ENCODE data around the gene TMCO2.
A peak's percentile ranks its signal among the peaks of the same experiment; 100 is the strongest.

TMCO2 gene

GRCh38 chr1:40258445-40258769 is 10.7 kb downstream of the TMCO2 start:
- peak; percentile 38 for DNase-seq

- DNase-seq = no peak
These were observed 16.6 kb downstream of the TMCO2 start for GRCh38 chr1:40264354-40264781.

- no peak for DNase-seq
These were observed 17.6 kb downstream of the TMCO2 start for GRCh38 chr1:40265298-40265697.

GRCh38 chr1:40265919-40266318 is 18.2 kb downstream of the TMCO2 start:
- no peak for DNase-seq

GRCh38 chr1:40266786-40267535 is 19.2 kb downstream of the TMCO2 start:
- DNase-seq = no peak

GRCh38 chr1:40267767-40268187 is 20.0 kb downstream of the TMCO2 start:
- DNase-seq = peak; percentile 63

GRCh38 chr1:40268211-40268610 is 20.5 kb downstream of the TMCO2 start:
- no peak for DNase-seq

GRCh38 chr1:40270152-40270834 is 22.6 kb downstream of the TMCO2 start:
- no peak for DNase-seq

- no peak for DNase-seq
These were observed 25.0 kb downstream of the TMCO2 start for GRCh38 chr1:40272653-40273213.

- DNase-seq = no peak
These were observed 25.9 kb downstream of the TMCO2 start for GRCh38 chr1:40273547-40274166.

- DNase-seq = no peak
These were observed 26.6 kb downstream of the TMCO2 start for GRCh38 chr1:40274331-40274730.

GRCh38 chr1:40276122-40276521 is 28.4 kb downstream of the TMCO2 start:
- no peak for DNase-seq

- no peak for DNase-seq
These were observed 34.1 kb downstream of the TMCO2 start for GRCh38 chr1:40281853-40282252.

GRCh38 chr1:40291293-40291692 is 43.6 kb downstream of the TMCO2 start:
- DNase-seq = no peak

GRCh38 chr1:40299366-40300248 is 51.9 kb downstream of the TMCO2 start:
- no peak for DNase-seq

GRCh38 chr1:40300249-40300567 is 52.5 kb downstream of the TMCO2 start:
- DNase-seq = no peak

GRCh38 chr1:40300651-40301050 is 52.9 kb downstream of the TMCO2 start:
- DNase-seq = no peak

- DNase-seq = no peak
These were observed 53.3 kb downstream of the TMCO2 start for GRCh38 chr1:40301066-40301465.

Measured in hematopoietic multipotent progenitor cell treated with erythropoietin and hydrocortisone succinate and interleukin-3 and kit ligand, for 6 days (in vitro differentiated cells).